HG03460 (cell line): ENCODE measurements around the gene HOXC13.

Experiments
- ATAC-seq: cut with Tn5 transposase; IDR thresholded peaks from one replicate; pipeline ENCODE4 v1.9.1; 2021; ENCODE audit not compliant: unreplicated experiment

Gene HOXC13

DNA sequence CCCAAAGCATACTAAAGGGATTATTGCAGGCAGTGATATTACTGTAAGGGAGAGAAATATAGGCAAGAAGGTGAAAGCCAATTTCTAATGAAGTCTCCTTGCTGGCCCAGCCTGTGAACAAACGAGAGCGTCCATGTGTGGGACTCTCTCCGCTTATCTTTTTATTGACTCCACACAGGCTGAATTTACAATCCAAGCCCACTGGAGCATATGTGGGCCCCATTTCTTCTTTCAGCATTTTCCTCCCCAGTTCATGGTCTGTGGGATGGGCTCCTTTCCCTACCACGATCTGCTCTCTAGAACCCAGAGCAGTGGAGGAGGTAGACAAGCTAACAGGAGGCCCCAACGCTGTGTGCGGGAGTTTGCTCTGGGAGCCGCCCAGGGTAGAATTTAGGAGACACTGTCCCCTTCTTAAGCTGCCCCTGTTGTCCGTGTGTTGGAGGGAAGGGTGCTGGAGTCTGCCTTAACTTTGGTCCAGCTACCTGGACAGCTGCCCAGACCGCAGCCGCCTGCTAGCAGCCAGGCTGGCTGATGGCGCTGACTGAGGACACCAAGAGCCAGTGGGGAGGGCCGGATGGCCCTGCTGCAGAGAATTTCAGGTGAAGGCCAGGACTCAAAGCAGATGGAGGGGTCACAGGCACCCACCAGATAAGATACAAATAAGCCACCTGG, 31.1 kb downstream of the HOXC13 start:
- ATAC-seq = no peak

DNA sequence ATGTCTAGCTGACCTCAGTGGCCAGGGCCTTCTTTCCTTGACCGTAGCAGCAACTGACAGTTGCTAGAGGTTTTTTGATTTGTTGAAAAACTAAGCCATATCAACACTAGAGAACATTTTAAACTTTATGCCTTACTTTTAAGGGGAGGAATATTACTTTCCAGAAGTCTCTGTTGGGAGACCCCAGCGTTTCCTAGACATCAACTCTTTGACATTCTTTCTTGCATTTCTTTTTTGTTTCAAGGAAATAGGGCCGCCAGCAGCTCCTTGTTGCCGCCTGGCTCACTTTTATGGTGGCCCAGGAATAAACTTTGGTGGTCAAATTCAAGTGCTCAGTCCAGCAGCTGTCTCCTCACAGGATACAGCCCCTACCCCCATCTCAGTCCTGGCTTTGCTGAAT, 31.8 kb downstream of the HOXC13 start:
- no peak for ATAC-seq

- ATAC-seq = no peak
Measured at GRCh38 chr12:53971129-53971528, 32.5 kb downstream of the HOXC13 start.

DNA sequence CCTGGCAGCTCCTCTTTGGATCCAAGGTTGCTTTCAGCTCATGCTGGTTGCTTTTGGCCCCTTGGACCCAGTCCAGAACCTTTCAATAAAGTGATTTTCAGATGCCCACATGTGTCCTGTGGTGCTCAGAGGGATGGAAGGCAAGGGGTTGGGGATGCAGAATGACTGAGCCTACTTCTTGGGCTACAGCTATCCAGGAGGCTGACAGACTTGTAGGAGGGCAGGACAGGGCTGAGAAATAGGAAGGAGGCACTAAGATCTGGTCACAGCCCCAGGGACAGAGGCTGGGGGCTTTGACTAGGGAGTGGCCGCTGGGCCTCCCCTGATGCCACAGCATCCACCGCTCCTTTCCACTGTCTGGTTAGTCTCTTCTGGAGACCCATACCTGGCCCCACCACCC, 33.1 kb downstream of the HOXC13 start:
- ATAC-seq = no peak

DNA sequence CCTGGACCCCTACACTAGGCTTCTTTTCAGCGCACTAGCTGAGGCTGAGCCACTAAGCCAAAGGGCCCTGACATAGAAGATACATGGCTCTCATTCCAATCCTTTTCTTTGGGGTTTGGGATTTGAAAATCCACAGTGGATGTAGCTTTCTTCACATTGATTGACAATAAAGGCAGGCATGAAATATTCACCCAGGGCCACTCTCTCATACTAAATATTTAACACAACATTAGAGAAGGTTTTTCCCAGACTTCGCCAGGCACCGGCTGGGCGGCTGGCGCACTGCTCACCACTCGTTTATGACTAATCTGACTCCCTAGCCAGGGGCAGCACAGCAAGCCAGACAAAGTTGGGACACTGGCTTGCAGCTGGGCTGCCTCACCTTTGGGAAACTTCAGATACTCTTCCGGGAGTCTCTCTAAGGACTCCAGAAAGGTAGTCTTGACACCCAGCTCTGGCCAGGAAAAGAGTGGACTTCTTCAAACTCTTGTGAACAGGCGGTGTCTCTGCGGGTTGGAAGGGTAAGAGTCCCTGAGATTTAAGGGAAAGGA, 33.6 kb downstream of the HOXC13 start:
- ATAC-seq = no peak

DNA sequence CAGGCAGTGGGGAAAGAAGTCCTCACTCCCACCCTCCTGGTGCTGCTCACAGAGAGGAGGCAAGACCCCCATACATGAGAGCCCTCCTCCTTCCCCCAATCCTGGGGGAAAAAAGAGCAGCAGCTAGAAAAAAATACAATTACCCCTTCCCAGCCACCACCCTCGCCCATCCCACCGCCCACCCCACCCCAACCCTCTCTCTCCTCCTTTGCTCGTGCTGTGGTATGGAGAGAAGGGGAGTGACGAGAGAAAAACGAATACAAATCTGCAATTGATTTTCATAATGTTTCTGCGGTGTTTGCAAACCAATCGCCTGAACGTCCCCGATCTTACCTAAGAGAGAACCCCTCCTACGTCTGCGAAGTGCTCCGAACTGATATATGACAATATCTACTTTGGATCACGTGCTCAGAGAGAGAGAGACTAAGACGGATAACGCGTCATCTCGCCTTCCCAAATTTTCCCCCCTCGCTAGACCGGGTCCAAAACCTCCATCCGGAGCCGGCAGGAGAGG, 34.1 kb downstream of the HOXC13 start, which contains the start of gene HOXC11:
Gene HOXC11, plus strand, starts transcription at position 405 of the 514 bp plus-strand sequence. CDS start 116 bp downstream, outside the sequence.
- ATAC-seq = no peak

- ATAC-seq = no peak
Measured at GRCh38 chr12:53973236-53974042, 34.8 kb downstream of the HOXC13 start.

DNA sequence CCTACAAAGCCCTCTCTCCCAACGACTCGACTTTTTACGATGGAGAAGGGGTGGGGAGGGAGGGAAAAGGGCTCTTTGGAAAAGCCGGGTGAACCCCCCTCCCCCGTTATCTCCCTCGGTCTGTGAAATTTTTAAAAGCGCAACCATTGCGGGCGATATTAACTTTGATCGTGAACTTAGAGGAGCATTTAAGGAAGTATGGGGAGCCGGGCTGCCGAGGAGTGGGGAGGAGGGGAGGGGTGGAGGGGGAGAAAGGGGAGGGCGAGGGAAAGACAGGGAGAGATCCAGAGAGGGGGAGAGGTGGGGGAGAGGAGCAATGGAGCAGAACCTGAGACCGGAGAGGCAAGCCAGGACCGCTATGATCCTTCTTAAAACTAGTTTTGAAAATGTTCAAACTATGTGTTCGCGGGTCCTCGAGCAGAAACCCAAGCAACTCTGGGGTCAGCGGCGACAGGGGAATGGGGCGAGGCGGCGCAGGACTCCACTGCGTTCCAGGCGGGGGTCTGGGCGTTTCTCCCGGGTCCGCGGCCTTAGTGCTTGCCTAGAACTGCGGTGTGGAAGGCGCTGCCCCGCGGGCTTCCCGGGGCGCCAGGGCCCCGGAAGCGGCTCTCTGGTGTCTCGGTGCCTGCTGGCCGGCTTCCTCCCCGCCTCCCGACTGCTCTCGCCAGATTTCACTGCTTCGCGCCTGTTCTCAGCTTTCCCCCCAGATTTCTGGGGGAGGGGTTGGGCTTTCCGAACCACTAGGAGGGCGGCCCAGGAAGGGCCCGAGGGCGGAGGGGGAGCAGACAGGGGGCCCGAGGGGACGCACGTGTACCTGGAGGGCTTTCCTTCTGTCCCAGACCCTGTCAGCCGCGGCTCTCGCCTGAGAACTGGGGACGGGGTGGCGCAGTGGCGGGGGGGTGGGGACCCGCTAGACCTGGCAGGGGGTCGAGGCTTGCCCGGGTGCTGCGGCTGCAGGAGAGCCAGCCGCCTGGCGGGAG, 35.7 kb downstream of the HOXC13 start, which contains the start of gene HOTAIR:
Gene HOTAIR, minus strand, starts transcription at position 871 of the 980 bp plus-strand sequence.
- ATAC-seq = no peak

GRCh38 chr12:53975064-53975471, 36.4 kb downstream of the HOXC13 start:
- ATAC-seq = no peak

GRCh38 chr12:53975479-53976152, 37.0 kb downstream of the HOXC13 start:
- ATAC-seq = no peak

DNA sequence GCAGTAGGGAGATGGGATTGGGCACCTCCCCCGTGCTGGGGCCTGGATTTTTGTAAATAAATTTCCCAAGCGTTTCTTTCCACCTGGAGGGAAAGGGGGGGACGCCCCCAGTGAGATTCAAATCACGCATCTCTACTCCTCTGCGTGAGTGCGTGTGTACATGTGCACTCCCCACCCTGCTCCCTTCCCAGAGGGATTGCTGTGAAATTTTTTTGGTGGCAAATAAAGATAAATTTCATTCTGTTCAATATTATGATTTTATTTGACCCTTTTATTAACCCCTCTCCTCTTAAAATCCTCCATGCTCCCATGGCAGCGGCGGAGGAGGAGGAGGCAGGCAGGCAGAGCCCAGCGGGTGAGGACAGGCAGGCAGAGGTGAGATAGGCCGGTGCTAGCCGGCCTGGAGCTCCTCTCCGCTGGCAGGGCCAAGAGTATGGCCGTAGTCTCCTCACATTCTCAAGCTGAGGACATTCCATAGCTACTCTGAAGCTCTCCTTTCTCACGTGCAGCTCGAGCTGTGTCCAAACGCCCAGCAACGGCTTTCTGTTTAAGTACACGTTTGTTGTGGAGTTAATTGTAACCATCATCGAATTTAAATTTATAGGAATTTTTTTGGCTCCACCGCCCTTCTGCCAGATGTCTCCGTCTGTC, 37.7 kb downstream of the HOXC13 start:
- ATAC-seq = no peak

GRCh38 chr12:53976823-53977595, 38.4 kb downstream of the HOXC13 start:
- no peak for ATAC-seq

- no peak for ATAC-seq
Measured at GRCh38 chr12:53977596-53978445, 39.2 kb downstream of the HOXC13 start.

- ATAC-seq = no peak
Measured at GRCh38 chr12:53978477-53979356, 40.1 kb downstream of the HOXC13 start.

- no peak for ATAC-seq
Measured at GRCh38 chr12:53980104-53980801, 41.6 kb downstream of the HOXC13 start.

DNA sequence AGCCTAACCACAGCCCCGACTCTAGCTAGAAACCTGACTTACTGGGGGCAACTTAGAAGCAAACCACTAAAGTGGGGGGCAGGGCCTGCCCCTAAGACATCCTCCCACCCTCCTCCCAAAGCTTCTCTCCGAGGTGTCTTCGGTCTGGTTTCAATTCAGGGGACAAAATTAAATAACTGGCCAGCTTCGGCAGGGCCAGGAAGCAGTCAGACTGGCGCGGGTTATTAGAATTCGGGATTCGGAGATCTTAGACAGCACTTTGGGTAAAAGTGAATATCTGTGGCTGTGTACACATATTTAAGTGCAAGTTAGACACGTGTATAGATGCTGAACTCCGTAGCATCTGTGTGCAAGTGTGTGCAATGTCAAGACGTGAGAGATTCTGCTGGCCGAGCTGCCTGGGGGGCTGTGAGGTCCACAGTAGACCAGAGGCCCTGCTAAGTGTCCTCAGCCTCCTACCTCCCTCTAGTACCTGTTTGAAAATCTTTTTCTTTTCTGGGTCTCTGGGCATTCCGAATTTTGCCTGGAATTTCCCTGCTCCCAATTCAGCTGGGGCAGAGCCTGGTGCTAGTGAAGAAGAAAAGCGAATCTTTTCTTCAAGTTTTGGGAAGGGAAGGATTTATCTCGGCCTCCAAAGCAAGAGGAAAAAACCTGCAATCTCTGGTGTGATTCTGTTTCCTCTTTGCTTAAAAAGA, 42.3 kb downstream of the HOXC13 start:
- no peak for ATAC-seq
